H1 (cell line): Measurements from ENCODE around the gene MMP20.

Source experiments
- CEBPB ChIP-seq: IDR thresholded peaks from 2 replicates; pipeline ENCODE4 v1.6.1; 2012; ENCODE audit warnings: low read depth, low read length
- EP300 ChIP-seq, 2 experiments: IDR thresholded peaks; 1 replicate in 1 of 2; 2 replicates in 1 of 2; pipeline ENCODE4 v1.6.1; 2011 to 2012; ENCODE audit warnings: low read depth in 2 of 2, low read length in 2 of 2, mild to moderate bottlenecking in 2 of 2, borderline replicate concordance in 1 of 2, inconsistent platforms in 1 of 2, moderate library complexity in 1 of 2
- JUND ChIP-seq: IDR thresholded peaks from 2 replicates; pipeline ENCODE4 v1.6.1; 2011; ENCODE audit warnings: mild to moderate bottlenecking, improper control_type of control experiment, low read length
- RAD21 ChIP-seq, 2 experiments: IDR thresholded peaks in 1 of 2; conservative IDR thresholded peaks in 1 of 2; 2 replicates each; pipeline ENCODE4 v1.6.1; 2011; ENCODE audit warnings: low read depth in 2 of 2, low read length in 2 of 2, improper control_type of control experiment in 1 of 2, inconsistent platforms in 1 of 2, mild to moderate bottlenecking in 1 of 2, moderate library complexity in 1 of 2
- SIN3A ChIP-seq, 2 experiments: IDR thresholded peaks in 1 of 2; conservative IDR thresholded peaks in 1 of 2; 2 replicates each; pipeline ENCODE4 v1.6.1; 2011 to 2012; ENCODE audit warnings: low read length in 2 of 2, improper control_type of control experiment in 1 of 2, low read depth in 1 of 2, mild to moderate bottlenecking in 1 of 2
- TCF12 ChIP-seq: IDR thresholded peaks from 2 replicates; pipeline ENCODE4 v1.6.1; 2011; ENCODE audit warnings: low read depth, mild to moderate bottlenecking, low read length
- ZNF274 ChIP-seq: IDR thresholded peaks from 2 replicates; pipeline ENCODE4 v1.7.0; 2012; ENCODE audit warnings: low read length, borderline replicate concordance; ENCODE audit errors: extremely low read depth
- TF ChIP-seq, protein P1 (sequence below), 3 experiments: IDR thresholded peaks; 1 replicate in 2 of 3; 2 replicates in 1 of 3; pipeline versions ENCODE4 v1.5.1 to v1.6.1; 2011; ENCODE audit warnings: low read length in 3 of 3, mild to moderate bottlenecking in 3 of 3, inconsistent platforms in 2 of 3, low read depth in 1 of 3, moderate library complexity in 1 of 3; ENCODE audit not compliant: insufficient read depth in 1 of 3; ENCODE audit errors: control extremely low read depth in 1 of 3
- TF ChIP-seq, protein P2 (sequence below): IDR thresholded peaks from 2 replicates; pipeline ENCODE4 v1.6.1; 2011; ENCODE audit warnings: low read depth, mild to moderate bottlenecking, low read length; ENCODE audit not compliant: insufficient read depth
- TF ChIP-seq, protein P3 (sequence below): IDR thresholded peaks from 2 replicates; pipeline ENCODE4 v1.6.1; 2012; ENCODE audit warnings: low read length, inconsistent platforms

DNA sequence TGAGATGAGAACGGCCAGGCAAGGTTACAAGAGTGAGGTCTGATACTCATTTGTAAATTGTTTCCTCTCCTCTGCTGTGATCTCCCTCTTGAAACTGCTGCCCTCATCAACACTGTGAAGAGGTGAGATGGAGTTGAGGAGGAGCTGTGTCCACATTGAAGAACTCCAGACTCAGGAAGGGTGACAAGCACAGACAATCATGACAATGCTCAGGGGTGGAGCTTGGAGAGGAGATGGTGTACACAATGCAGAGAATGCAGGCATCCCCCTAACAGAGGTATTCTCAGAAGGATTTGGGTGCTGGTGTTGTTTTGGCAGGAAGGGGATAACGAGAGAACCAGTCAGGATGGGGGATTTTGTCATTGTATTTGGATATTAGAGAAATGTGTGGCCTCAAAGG is 73.1 kb downstream of the MMP20 start:
- TF ChIP-seq, protein P1, sequence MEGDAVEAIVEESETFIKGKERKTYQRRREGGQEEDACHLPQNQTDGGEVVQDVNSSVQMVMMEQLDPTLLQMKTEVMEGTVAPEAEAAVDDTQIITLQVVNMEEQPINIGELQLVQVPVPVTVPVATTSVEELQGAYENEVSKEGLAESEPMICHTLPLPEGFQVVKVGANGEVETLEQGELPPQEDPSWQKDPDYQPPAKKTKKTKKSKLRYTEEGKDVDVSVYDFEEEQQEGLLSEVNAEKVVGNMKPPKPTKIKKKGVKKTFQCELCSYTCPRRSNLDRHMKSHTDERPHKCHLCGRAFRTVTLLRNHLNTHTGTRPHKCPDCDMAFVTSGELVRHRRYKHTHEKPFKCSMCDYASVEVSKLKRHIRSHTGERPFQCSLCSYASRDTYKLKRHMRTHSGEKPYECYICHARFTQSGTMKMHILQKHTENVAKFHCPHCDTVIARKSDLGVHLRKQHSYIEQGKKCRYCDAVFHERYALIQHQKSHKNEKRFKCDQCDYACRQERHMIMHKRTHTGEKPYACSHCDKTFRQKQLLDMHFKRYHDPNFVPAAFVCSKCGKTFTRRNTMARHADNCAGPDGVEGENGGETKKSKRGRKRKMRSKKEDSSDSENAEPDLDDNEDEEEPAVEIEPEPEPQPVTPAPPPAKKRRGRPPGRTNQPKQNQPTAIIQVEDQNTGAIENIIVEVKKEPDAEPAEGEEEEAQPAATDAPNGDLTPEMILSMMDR (IDR thresholded peaks at IDR 0.05; ENCODE audit: control extremely low read depth in 1 of 3, insufficient read depth in 1 of 3, low read depth in 1 of 3, low read length in 3 of 3), result no peak
- TF ChIP-seq SIN3A (conservative IDR thresholded peaks at IDR 0.05 in 1 of 2, IDR thresholded peaks at IDR 0.05 in 1 of 2; ENCODE audit: low read depth in 1 of 2, low read length in 2 of 2), result no peak
- TF ChIP-seq, protein P2, sequence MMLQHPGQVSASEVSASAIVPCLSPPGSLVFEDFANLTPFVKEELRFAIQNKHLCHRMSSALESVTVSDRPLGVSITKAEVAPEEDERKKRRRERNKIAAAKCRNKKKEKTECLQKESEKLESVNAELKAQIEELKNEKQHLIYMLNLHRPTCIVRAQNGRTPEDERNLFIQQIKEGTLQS, result no peak
- no peak for TF ChIP-seq CEBPB
- TF ChIP-seq, protein P3, sequence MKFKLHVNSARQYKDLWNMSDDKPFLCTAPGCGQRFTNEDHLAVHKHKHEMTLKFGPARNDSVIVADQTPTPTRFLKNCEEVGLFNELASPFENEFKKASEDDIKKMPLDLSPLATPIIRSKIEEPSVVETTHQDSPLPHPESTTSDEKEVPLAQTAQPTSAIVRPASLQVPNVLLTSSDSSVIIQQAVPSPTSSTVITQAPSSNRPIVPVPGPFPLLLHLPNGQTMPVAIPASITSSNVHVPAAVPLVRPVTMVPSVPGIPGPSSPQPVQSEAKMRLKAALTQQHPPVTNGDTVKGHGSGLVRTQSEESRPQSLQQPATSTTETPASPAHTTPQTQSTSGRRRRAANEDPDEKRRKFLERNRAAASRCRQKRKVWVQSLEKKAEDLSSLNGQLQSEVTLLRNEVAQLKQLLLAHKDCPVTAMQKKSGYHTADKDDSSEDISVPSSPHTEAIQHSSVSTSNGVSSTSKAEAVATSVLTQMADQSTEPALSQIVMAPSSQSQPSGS, result no peak
- TF ChIP-seq ZNF274, result no peak
- TF ChIP-seq EP300 (IDR thresholded peaks at IDR 0.05; ENCODE audit: borderline replicate concordance in 1 of 2, low read depth in 2 of 2, low read length in 2 of 2), result no peak
- TF ChIP-seq TCF12, result no peak
- TF ChIP-seq JUND, result no peak
- no peak for TF ChIP-seq RAD21 (IDR thresholded peaks at IDR 0.05 in 1 of 2, conservative IDR thresholded peaks at IDR 0.05 in 1 of 2; ENCODE audit: low read depth in 2 of 2, low read length in 2 of 2)
